B cell (primary cell): ENCODE measurements around the gene ATP9B.

ENCODE experiments used
- EZH2 ChIP-seq: IDR thresholded peaks from 2 replicates; pipeline ENCODE4 v1.6.1; 2012; ENCODE audit warnings: borderline replicate concordance, low read depth, mild to moderate bottlenecking, moderate library complexity, low read length; ENCODE audit not compliant: insufficient read depth, poor library complexity, severe bottlenecking
- TF ChIP-seq, protein P1 (sequence below): fragments of 200-600 bp; IDR thresholded peaks from one replicate; pipeline ENCODE4 v1.8.0; 2022; ENCODE audit warnings: antibody characterized with exemption, mild to moderate bottlenecking

DNA sequence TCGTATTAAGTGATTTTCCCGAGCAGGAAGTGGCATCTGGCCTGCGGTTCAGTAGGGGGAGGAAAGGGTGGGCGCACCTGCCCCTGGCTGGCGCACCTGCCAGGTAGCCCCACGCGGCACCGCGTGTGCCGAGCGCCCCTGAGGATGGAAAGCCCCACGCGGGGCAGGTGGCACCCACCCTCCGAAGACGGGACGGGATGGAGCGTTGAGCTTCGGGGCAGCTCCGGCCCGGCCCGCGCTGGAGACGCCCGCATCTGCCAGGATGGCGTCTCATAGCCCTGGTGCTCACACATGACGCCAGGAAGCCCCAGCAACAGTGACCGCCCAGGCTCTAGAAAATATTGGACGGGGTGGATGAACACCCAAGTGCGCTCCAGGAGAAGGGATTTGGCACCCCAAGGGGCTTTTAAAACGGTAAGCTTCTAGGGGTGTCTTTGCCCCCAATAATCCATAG is 324.0 kb downstream of the ATP9B start:
- TF ChIP-seq, protein P1, sequence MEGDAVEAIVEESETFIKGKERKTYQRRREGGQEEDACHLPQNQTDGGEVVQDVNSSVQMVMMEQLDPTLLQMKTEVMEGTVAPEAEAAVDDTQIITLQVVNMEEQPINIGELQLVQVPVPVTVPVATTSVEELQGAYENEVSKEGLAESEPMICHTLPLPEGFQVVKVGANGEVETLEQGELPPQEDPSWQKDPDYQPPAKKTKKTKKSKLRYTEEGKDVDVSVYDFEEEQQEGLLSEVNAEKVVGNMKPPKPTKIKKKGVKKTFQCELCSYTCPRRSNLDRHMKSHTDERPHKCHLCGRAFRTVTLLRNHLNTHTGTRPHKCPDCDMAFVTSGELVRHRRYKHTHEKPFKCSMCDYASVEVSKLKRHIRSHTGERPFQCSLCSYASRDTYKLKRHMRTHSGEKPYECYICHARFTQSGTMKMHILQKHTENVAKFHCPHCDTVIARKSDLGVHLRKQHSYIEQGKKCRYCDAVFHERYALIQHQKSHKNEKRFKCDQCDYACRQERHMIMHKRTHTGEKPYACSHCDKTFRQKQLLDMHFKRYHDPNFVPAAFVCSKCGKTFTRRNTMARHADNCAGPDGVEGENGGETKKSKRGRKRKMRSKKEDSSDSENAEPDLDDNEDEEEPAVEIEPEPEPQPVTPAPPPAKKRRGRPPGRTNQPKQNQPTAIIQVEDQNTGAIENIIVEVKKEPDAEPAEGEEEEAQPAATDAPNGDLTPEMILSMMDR = no peak
- TF ChIP-seq EZH2 = no peak
